Natural killer cell (primary cell): ENCODE results near the gene SLC25A23. TPM values are rescaled to one million over a fixed set of nuclear protein-coding genes. Genes with fewer than 3 reads are reported as not detected.

Experiments
- ATAC-seq, 3 donors: fragments of 150-1000 bp in 2 of 3; fragments of 200-7000 bp in 1 of 3; cut with Tn5 transposase; 1 replicate in 1 of 3; 2 replicates in 2 of 3; pipeline ENCODE4 v1.10.0; 2021; ENCODE audit warnings: mild to moderate bottlenecking in 2 of 3, moderate library complexity in 2 of 3
- DNase-seq, 2 donors: peaks; one replicate each; pipeline versions ENCODE4 v3.0.0 to v3.0.0-alpha.2; 2013 to 2021; ENCODE audit warnings: mixed read lengths in 1 of 2
- H3K27ac ChIP-seq: one replicate; pipeline ENCODE4 v1.5.1; 2013; ENCODE audit warnings: mild to moderate bottlenecking, low read length
- H3K27me3 ChIP-seq: one replicate; pipeline ENCODE4 v1.6.1; 2013; ENCODE audit warnings: low read length; ENCODE audit not compliant: control insufficient read depth, insufficient read depth
- H3K36me3 ChIP-seq: one replicate; pipeline ENCODE4 v1.6.1; 2013; ENCODE audit warnings: low read length; ENCODE audit not compliant: control insufficient read depth, insufficient read depth
- H3K4me1 ChIP-seq: one replicate; pipeline ENCODE4 v1.6.1; 2013; ENCODE audit warnings: low read length; ENCODE audit not compliant: control insufficient read depth, insufficient read depth
- H3K4me3 ChIP-seq: one replicate; pipeline ENCODE4 v1.5.1; 2013; ENCODE audit warnings: low read length
- H3K9me3 ChIP-seq: one replicate; pipeline ENCODE4 v1.6.1; 2013; ENCODE audit warnings: low read length; ENCODE audit not compliant: control insufficient read depth, insufficient read depth
- H3K27ac Mint-ChIP-seq, 2 donors: one replicate each; pipeline ENCODE4 v1.8.0; 2022; ENCODE audit warnings: mild to moderate bottlenecking in 2 of 2, mixed read lengths in 2 of 2, moderate library complexity in 1 of 2
- H3K27me3 Mint-ChIP-seq, 2 donors: one replicate each; pipeline ENCODE4 v1.8.0; 2022; ENCODE audit warnings: low read depth in 2 of 2, mixed read lengths in 2 of 2
- H3K36me3 Mint-ChIP-seq: one replicate; pipeline ENCODE4 v1.8.0; 2022; ENCODE audit warnings: mixed read lengths
- H3K4me1 Mint-ChIP-seq, 2 donors: one replicate each; pipeline ENCODE4 v1.8.0; 2022; ENCODE audit warnings: mixed read lengths in 2 of 2
- H3K4me3 Mint-ChIP-seq: one replicate; pipeline ENCODE4 v1.8.0; 2022; ENCODE audit warnings: mild to moderate bottlenecking, moderate library complexity, mixed read lengths
- H3K9me3 Mint-ChIP-seq, 2 donors: one replicate each; pipeline ENCODE4 v1.8.0; 2022; ENCODE audit warnings: mixed read lengths in 2 of 2
- CTCF ChIP-seq: fragments of 200-600 bp; IDR thresholded peaks from one replicate; pipeline ENCODE4 v1.8.0; 2022; ENCODE audit warnings: antibody characterized with exemption
- WGBS: methylation state at CpG from one replicate; pipeline ENCODE4 v1.1.7; 2013; ENCODE audit warnings: missing lambda C conversion rate; ENCODE audit not compliant: insufficient coverage; 5-methylcytosine and 5-hydroxymethylcytosine counted together
- intact Hi-C: fragments of 100-400 bp; cut with micrococcal nuclease; formaldehyde crosslinking; loops from one replicate; pipeline ENCODE4 v1.14.2; 2022
- total RNA-seq, 4 donors: library from RNA; stranded (reverse); fragments of 120-200 nt in 1 of 4; gene quantifications; one replicate each; pipeline versions ENCODE4 v1.2.3 to v1.2.4, GENCODE V29; 2013 to 2022

SLC25A23 gene
- total RNA-seq, 3 donors from 2014 or later (not counting 1 experiment from before 2014, with no cell fraction given) = 7.8 to 10.5 (median 8.7) TPM

DNA sequence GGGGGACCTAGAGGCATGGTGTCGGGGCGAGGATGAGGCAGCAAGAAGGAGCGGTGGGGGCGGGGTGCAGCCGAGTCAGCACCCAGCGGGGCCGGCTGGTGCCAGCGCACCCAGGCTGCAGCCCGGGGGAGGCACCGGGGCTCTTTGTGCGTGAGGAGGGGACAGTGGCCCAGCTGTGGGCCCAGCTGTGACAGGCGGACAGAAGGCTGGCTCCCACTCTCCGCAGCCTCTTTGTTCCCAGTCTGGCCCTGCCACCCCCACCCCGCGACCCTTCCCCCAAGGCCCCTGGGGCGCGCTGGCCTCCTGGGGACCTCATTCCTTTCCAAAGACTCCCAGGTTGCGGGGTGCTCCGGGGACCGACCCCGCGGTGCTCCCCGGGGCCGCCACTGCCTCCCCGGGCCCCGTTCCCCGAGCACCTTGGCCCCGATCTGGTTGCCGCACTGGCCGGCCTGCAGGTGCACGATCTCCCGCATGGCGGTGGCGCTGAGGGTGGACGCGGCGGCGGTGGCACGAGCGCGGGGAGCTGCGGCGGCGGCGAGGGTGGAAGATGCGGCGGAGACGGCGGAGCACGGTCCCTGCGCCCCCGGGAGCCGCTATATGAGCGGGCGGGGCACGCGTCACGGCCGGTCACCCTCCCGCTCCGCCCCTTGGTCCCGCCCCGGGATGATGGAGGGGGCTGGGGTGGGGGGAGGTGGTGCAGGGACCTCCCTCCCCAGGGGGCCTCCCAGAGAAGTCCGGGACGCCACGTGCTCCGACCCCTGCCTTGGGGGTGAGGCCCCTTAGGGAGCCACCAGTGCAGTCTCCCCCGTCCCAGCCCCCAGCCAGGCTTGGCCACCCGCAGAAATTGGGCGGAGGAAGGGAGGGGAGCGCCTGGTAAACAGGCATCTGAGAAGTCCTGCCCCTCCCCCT lies 42.4 kb upstream of the SLC25A23 start, which contains the start of gene TUBB4A:
TSS of gene TUBB4A (minus strand) at position 570 of the 909 bp plus-strand sequence. CDS start at position 473, 97 bp downstream.
- Histone ChIP-seq H3K4me3 (peak within 1 kb of the TSS; percentile 31), H3K36me3 (no peaks in the 10 kb centered on the region), H3K4me1 (peaks cover 21% of the 10 kb centered on the region), H3K9me3 (no peaks in the 10 kb centered on the region), H3K27me3 (peaks cover 16% of the 10 kb centered on the region), H3K27ac (no peak within 1 kb of the TSS)
- H3K27ac Mint-ChIP-seq = no peak within 1 kb of the TSS
- intact Hi-C loops = no loop called here
- ATAC-seq = peak in 2 of 3 donors; percentile 38 to 52
- no peak for TF ChIP-seq CTCF
- peak in 1 of 2 donors; percentile 53 for DNase-seq
- H3K27me3 Mint-ChIP-seq = peaks cover 0 to 30% of the 10 kb centered on the region in 2 donors
- WGBS = 2% methylated on average over 70 of the region's 71 CpGs
- no peaks in the 10 kb centered on the region for H3K9me3 Mint-ChIP-seq
- H3K4me1 Mint-ChIP-seq = peaks cover 0 to 16% of the 10 kb centered on the region in 2 donors
- no peaks in the 10 kb centered on the region for H3K36me3 Mint-ChIP-seq
- peak within 1 kb of the TSS; percentile 78 for H3K4me3 Mint-ChIP-seq

GRCh38 chr19:6500837-6501739 lies 41.5 kb upstream of the SLC25A23 start:
- Mint-ChIP-seq H3K9me3 (no peaks in the 10 kb centered on the region), H3K4me3 (peak overlapping the region; percentile 78), H3K27ac (no peak overlapping the region), H3K36me3 (no peaks in the 10 kb centered on the region), H3K4me1 (peaks cover 0 to 16% of the 10 kb centered on the region in 2 donors), H3K27me3 (peaks cover 0 to 30% of the 10 kb centered on the region in 2 donors)
- no peak for ATAC-seq
- Histone ChIP-seq H3K36me3 (no peaks in the 10 kb centered on the region), H3K4me1 (peaks cover 21% of the 10 kb centered on the region), H3K27ac (no peak overlapping the region), H3K4me3 (no peak overlapping the region), H3K9me3 (no peaks in the 10 kb centered on the region), H3K27me3 (peaks cover 16% of the 10 kb centered on the region)
- WGBS = 70% methylated on average over 23 of the region's 24 CpGs
- DNase-seq = no peak
- intact Hi-C loops = no loop called here
- TF ChIP-seq CTCF = no peak

DNA sequence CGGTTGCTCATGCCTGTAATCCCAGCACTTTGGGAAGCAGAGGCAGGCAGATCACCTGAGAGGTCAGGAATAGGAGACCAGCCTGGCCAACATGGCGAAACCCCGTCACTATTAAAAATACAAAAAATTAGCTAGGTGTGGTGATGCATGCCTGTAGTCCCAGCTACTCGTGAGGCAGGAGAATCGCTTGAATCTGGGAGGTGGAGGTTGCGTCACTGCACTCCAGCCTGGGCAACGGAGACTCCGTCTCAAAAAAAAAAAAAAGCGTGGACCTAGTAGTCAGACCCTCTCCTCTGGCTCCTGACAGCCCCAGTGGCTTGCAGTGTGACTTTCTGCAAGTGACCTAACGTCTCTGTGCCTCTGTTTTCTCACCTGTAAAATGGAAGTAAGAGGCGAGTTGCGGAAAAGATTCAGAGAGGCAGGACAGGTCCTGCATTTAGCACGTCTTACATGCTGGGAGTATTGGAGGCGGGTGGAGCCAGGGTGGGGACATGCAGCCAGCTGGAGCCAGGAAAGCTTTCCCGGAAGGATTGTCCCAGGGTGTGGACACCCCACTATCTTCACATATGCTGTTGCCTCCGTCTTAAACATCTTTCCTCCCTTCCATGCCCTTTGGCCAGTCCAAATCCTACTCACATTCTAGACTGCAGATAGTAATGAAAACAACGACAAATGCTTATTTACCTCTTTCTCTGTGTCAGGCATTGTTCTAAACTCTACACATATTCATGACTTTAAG lies 39.6 kb upstream of the SLC25A23 start:
- WGBS = 94% methylated on average over 17 of the region's 17 CpGs
- no peaks in the 10 kb centered on the region for H3K9me3 ChIP-seq
- ATAC-seq (no peak), DNase-seq (no peak)
- H3K36me3 ChIP-seq = no peaks in the 10 kb centered on the region
- H3K27ac ChIP-seq = no peak overlapping the region
- Mint-ChIP-seq H3K9me3 (no peaks in the 10 kb centered on the region), H3K36me3 (no peaks in the 10 kb centered on the region), H3K4me1 (peaks cover 0 to 11% of the 10 kb centered on the region in 2 donors), H3K27me3 (peaks cover 0 to 30% of the 10 kb centered on the region in 2 donors), H3K4me3 (no peak overlapping the region), H3K27ac (no peak overlapping the region)
- peaks cover 15% of the 10 kb centered on the region for H3K4me1 ChIP-seq
- intact Hi-C loops = no loop called here
- peaks cover 16% of the 10 kb centered on the region for H3K27me3 ChIP-seq
- H3K4me3 ChIP-seq = no peak overlapping the region
- no peak for TF ChIP-seq CTCF
